Measurements from ENCODE around the gene MRPL40.
"Not testable (repeated sequence)": the region's sequence is repeated elsewhere in the genome, so short reads cannot be mapped to it uniquely, and the experiment has no call there.

MRPL40 gene

DNA sequence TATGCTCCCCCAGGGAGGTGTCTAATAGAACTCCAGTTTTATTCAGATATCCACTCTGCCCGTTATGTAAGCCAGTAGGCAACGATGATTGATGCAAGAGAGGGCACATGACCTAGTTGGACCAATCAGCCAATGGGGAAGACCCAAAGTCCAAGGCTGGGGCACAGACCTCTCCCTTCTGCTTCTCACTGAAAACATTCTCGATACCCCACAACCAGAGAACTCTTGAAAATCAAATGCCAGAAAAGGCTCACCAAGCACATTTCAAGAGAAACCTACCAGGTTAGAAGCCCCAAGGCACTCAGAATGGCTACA lies 8.2 kb upstream of the MRPL40 start:
- H3K4me3 ChIP-seq (ENCODE audit: low read depth, low read length): no peak overlapping the region
- H3K9ac ChIP-seq (ENCODE audit: low read length): no peak overlapping the region
- H3K9me3 ChIP-seq (ENCODE audit: control insufficient read depth, insufficient read depth, low read depth, low read length): no peaks in the 10 kb centered on the region
- no peak overlapping the region for H3K27ac ChIP-seq (ENCODE audit: low read depth, low read length)
- peaks cover 5% of the 10 kb centered on the region for H3K36me3 ChIP-seq (ENCODE audit: control insufficient read depth, insufficient read depth, low read length)
- H3K4me1 ChIP-seq (ENCODE audit: control insufficient read depth, insufficient read depth, low read length): peaks cover 16% of the 10 kb centered on the region
- H3K27me3 ChIP-seq (ENCODE audit: control insufficient read depth, insufficient read depth, low read length): no peaks in the 10 kb centered on the region

DNA sequence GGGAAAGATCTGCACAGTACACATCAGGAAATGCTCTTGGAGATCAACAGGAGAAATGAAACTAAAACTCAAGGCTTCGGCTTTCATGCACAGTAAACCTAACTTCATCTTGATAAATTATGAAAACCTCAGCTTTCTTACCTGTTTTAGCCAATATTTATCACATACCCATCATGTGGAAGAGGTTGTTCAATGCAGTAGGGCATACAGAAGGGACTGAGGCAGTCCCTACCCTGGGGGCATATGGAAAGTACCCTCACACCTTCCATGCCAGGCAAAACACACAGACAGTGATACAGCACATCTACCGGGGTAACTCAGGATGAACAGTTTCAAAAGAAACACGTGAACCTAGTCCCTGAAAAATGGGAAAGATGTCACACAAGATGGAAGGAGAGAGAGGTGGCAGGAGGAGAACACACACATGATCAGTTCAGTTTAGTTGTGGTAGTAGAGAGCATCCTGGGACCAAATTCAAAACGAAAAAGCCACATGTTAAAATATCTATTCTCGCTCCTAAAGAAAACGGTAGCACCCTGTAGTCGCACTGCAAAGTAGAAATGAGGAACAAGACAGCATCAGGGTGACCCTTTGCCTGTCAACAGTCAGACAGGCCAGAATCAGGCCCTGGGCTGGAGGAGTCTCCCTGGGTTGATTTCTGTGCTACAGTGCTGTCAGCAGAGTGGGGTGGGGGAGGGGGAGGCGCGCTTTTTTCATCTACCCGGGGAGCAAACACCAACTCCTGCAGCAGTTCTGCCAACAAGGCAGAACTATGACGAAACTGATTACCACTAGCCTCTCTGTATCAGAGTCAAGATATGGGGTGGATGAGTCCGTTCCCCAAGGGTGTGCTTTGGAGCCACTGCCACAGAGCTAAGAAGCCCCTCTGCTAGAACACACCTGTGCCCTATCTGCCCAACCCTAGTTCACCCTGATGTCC lies 2.1 kb upstream of the MRPL40 start:
- H3K27me3 ChIP-seq (ENCODE audit: control insufficient read depth, insufficient read depth, low read length): no peaks in the 10 kb centered on the region
- peak overlapping the region; percentile 90 for H3K9ac ChIP-seq (ENCODE audit: low read length)
- peaks cover 10% of the 10 kb centered on the region for H3K36me3 ChIP-seq (ENCODE audit: control insufficient read depth, insufficient read depth, low read length)
- H3K27ac ChIP-seq (ENCODE audit: low read depth, low read length): no peak overlapping the region
- H3K4me3 ChIP-seq (ENCODE audit: low read depth, low read length): peak overlapping the region; percentile 99
- peaks cover 9% of the 10 kb centered on the region; the same call in 1 of the 2 replicates for H3K4me1 ChIP-seq (ENCODE audit: control insufficient read depth, insufficient read depth, low read length)
- no peaks in the 10 kb centered on the region for H3K9me3 ChIP-seq (ENCODE audit: control insufficient read depth, insufficient read depth, low read depth, low read length)

DNA sequence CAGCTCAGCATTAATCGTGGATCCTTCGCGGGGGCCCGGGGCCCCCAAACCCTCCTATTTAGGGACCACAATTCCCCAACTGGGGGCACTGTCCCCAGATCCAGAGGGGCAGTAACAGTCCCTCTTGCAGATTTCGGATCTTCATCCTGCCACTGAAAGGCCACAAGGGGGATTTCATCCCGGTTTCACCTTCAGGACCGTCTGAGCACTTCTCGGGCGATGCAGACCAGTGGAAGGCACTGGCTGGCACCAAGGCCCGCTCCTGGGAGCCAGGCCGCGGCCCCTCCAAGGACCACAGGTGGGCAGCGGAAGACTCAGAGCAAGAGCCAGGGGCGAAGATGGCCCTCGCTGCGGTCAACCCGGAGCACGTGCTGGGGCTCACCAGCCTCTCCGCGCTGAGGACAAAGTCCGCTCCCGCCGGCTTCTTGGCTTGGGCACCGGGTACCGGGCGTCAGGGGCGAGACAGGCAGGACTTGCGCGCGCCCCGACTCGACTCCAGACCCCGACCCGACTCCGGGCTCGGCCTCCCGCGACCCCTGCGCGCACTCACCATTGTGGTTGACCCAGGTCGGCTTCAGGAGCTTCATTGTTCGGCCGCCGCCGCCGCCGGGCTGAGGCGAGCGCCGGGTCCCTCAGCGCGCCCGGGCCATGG lies 1.3 kb upstream of the MRPL40 start:
- peaks cover 9% of the 10 kb centered on the region; the same call in 1 of the 2 replicates for H3K4me1 ChIP-seq (ENCODE audit: control insufficient read depth, insufficient read depth, low read length)
- peak overlapping the region; percentile 90 for H3K9ac ChIP-seq (ENCODE audit: low read length)
- peak overlapping the region; percentile 73; the same call in 1 of the 2 replicates for H3K27ac ChIP-seq (ENCODE audit: low read depth, low read length)
- H3K4me3 ChIP-seq (ENCODE audit: low read depth, low read length): peak overlapping the region; percentile 99
- no peaks in the 10 kb centered on the region for H3K9me3 ChIP-seq (ENCODE audit: control insufficient read depth, insufficient read depth, low read depth, low read length)
- H3K27me3 ChIP-seq (ENCODE audit: control insufficient read depth, insufficient read depth, low read length): no peaks in the 10 kb centered on the region
- H3K36me3 ChIP-seq (ENCODE audit: control insufficient read depth, insufficient read depth, low read length): peaks cover 15% of the 10 kb centered on the region

DNA sequence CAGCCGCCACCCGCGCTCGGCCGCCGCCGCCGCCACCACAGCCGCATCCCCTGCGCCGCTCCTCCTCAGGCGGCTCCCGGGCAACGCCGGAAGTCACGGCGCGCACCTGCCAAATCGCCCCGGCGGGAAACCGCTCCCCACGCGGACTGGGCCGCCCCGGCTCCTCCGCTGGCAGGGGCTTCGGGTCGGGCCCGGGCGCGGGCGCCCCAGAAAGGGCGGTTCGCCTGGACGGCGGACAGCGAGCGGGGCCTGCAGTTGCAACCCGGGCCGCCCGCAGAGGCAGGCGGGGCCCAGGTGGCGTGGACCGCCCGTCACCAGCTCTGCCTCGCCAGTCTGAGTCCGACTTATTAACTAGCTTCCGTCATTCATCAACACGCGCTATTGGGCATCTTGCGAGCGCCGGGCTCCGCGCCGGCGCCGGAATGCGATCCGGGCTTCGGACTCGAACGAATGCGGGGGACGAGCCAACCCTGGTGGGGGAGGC lies 654 bp upstream of the MRPL40 start, which contains the start of gene HIRA:
TSS of gene HIRA (minus strand) at position 85 of the 484 bp plus-strand sequence. CDS start 257 bp downstream, outside the sequence.
- Histone ChIP-seq H3K36me3 (ENCODE audit: control insufficient read depth, insufficient read depth, low read length) (peaks cover 15% of the 10 kb centered on the region), H3K4me1 (ENCODE audit: control insufficient read depth, insufficient read depth, low read length) (peaks cover 9% of the 10 kb centered on the region; the same call in 1 of the 2 replicates), H3K27ac (ENCODE audit: low read depth, low read length) (peak within 1 kb of the TSS; percentile 90), H3K4me3 (ENCODE audit: low read depth, low read length) (peak within 1 kb of the TSS; percentile 99), H3K9ac (ENCODE audit: low read length) (peak within 1 kb of the TSS; percentile 99), H3K27me3 (ENCODE audit: control insufficient read depth, insufficient read depth, low read length) (no peaks in the 10 kb centered on the region), H3K9me3 (ENCODE audit: control insufficient read depth, insufficient read depth, low read depth, low read length) (no peaks in the 10 kb centered on the region)

DNA sequence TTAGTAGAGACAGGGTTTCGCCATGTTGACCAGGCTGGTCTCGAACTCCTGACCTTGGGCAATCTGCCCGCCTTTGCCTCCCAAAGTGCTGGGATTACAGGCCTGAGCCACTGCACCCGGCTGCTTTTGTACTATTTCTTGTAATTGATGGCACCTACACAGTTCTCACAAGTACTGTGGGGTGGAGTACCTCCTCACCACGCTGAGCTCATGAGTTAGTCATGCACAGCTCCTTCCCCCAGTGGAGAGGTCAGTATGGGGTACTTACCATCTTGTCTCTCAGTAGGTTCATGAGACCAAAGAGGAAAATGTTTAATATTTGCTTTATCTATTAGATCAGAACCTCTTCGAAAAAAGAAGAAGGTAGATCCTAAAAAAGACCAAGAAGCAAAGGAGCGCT lies 2.1 kb downstream of the MRPL40 start:
- Histone ChIP-seq H3K4me1 (ENCODE audit: control insufficient read depth, insufficient read depth, low read length) (peaks cover 9% of the 10 kb centered on the region; the same call in 1 of the 2 replicates), H3K27me3 (ENCODE audit: control insufficient read depth, insufficient read depth, low read length) (no peaks in the 10 kb centered on the region), H3K9ac (ENCODE audit: low read length) (no peak overlapping the region), H3K36me3 (ENCODE audit: control insufficient read depth, insufficient read depth, low read length) (peaks cover 15% of the 10 kb centered on the region), H3K9me3 (ENCODE audit: control insufficient read depth, insufficient read depth, low read depth, low read length) (no peaks in the 10 kb centered on the region), H3K27ac (ENCODE audit: low read depth, low read length) (no peak overlapping the region), H3K4me3 (ENCODE audit: low read depth, low read length) (no peak overlapping the region)

DNA sequence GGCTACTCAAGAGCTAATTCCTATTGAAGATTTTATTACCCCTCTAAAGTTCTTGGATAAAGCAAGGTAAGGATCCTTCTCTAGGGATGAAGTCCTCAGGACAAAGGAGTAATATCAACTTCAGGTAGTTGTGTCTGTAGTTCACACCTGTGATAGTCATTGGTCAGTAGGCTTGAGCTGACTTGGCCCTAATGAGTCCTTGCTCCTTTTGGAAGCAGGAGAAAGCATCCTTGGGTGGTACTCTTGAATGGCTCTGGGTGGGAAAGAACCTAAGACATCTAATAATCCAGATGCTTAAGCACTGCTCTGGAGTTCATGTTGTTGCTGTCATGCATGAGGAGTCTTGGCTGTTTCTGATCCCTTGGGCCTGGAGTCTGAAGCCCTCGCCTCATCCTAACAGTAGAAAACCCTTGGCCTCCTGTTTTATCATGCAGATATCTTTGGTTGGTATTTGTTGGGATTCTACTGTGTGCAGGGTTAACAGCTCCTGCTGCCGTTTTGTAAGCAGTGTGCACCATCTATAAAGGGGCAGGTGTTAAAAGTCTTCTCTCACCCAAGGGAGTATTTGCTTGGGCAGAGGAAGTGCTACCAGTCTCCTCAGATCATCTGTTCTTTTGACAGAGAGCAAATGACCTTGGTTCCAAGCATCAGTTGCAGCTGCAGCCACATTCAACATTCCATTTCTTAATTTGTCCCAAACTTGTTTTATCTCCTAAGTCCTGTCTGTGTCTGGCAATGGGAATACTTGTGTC lies 2.7 kb downstream of the MRPL40 start:
- H3K4me1 ChIP-seq (ENCODE audit: control insufficient read depth, insufficient read depth, low read length): peaks cover 5% of the 10 kb centered on the region; the same call in 1 of the 2 replicates
- no peak overlapping the region for H3K9ac ChIP-seq (ENCODE audit: low read length)
- no peaks in the 10 kb centered on the region for H3K9me3 ChIP-seq (ENCODE audit: control insufficient read depth, insufficient read depth, low read depth, low read length)
- no peak overlapping the region for H3K27ac ChIP-seq (ENCODE audit: low read depth, low read length)
- H3K4me3 ChIP-seq (ENCODE audit: low read depth, low read length): no peak overlapping the region
- no peaks in the 10 kb centered on the region for H3K27me3 ChIP-seq (ENCODE audit: control insufficient read depth, insufficient read depth, low read length)
- peaks cover 15% of the 10 kb centered on the region for H3K36me3 ChIP-seq (ENCODE audit: control insufficient read depth, insufficient read depth, low read length)

DNA sequence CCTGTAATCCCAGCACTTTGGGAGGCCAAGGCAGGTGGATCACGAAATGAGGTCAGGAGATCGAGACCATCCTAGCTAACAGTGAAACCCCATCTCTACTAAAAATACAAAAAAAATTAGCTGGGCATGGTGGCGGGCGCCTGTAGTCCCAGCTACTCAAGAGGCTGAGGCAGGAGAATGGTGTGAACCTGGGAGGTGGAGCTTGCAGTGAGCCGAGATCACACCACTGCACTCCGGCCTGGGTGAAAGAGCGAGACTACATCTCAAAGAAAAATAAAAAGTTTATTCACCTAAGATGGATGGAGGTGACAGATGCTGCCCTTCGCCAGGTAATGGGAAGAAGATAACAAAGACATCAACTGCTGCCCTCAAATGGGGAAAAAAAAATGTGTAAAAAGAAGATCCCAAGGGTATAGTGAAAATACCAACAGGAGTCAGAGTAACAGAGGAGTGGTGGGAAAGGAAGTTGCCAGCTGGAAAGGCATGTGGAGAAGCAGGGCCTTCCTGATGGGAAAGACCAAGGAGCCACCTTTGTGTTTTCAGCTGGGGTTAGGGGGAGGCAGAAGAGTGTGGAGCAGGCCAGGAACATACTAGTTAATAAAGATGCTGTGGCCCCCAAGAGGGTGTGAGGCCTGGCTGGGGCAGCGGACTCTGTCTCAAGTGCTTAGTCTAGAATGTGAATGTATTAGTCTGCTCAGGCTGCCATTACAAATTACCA lies 4.3 kb downstream of the MRPL40 start:
- not testable (repeated sequence) for H3K9ac ChIP-seq (ENCODE audit: low read length); H3K9me3 ChIP-seq (ENCODE audit: control insufficient read depth, insufficient read depth, low read depth, low read length); H3K4me3 ChIP-seq (ENCODE audit: low read depth, low read length); H3K27ac ChIP-seq (ENCODE audit: low read depth, low read length); H3K27me3 ChIP-seq (ENCODE audit: control insufficient read depth, insufficient read depth, low read length); H3K4me1 ChIP-seq (ENCODE audit: control insufficient read depth, insufficient read depth, low read length)
- peaks cover 21% of the 10 kb centered on the region for H3K36me3 ChIP-seq (ENCODE audit: control insufficient read depth, insufficient read depth, low read length)

DNA sequence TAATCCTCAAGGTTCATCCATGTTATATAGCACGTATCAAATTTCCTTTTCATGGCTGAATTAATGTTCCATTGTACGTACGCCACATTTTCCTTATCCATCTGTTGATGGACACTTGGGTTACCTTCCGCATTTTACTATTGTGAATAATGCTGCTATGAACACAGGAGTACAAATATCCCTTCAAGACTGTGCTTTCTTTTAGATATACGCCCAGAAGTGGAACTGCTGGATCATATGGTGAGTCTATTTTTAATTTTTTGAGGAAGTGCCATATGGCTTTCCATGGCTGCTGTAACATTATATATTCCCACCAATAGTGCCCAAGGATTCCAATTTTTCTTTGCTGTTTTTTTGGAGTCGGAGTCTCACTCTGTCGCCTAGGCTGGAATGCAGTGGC lies 6.0 kb downstream of the MRPL40 start:
- peaks cover 35% of the 10 kb centered on the region for H3K36me3 ChIP-seq (ENCODE audit: control insufficient read depth, insufficient read depth, low read length)
- no peak overlapping the region for H3K27ac ChIP-seq (ENCODE audit: low read depth, low read length)

DNA sequence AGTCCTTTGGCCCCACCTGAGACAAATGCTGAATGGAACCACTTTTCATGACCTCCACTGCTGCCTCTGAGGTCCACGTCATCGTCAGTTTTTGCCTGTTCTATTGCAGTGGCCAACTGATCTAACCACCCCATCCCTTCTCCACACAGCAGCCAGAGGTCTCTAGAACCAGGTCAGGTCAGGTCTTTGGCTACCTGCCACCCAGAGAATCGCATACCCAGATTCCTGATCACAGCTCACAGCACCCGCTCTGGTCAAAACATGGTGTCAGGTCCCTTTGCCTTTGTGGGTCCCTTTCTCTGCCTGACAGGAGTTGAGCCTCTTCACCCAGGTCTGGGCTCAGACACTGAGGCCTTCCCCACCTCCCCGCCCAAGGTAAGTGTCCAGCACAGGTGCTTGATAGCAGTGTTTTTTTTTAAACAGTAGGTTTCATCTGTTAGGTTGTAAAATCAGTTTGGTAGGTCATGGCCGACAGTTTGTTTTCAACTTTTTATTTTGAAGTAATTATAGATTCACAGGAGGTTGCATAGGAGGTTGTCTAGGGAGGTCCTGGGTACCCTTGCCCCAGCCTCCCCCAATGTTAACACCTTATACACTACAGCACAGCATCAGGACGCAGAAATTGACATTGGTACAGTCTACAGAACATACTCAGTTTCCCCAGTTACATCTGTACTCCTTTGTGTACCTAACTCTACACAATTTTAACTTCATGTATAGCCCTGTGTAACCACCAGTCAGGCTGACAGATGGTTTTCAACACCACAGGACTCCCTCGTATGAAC lies 8.3 kb downstream of the MRPL40 start:
- H3K4me1 ChIP-seq (ENCODE audit: control insufficient read depth, insufficient read depth, low read length): no peaks in the 10 kb centered on the region
- H3K4me3 ChIP-seq (ENCODE audit: low read depth, low read length): no peak overlapping the region
- H3K36me3 ChIP-seq (ENCODE audit: control insufficient read depth, insufficient read depth, low read length): peaks cover 41% of the 10 kb centered on the region
- H3K9me3 ChIP-seq (ENCODE audit: control insufficient read depth, insufficient read depth, low read depth, low read length): no peaks in the 10 kb centered on the region
- no peak overlapping the region for H3K27ac ChIP-seq (ENCODE audit: low read depth, low read length)
- H3K9ac ChIP-seq (ENCODE audit: low read length): no peak overlapping the region
- H3K27me3 ChIP-seq (ENCODE audit: control insufficient read depth, insufficient read depth, low read length): no peaks in the 10 kb centered on the region

More for the DNA sequence above, 6.0 kb downstream of the MRPL40 start:
- no peaks in the 10 kb centered on the region for H3K9me3 ChIP-seq (ENCODE audit: control insufficient read depth, insufficient read depth, low read depth, low read length)
- H3K27me3 ChIP-seq (ENCODE audit: control insufficient read depth, insufficient read depth, low read length): no peaks in the 10 kb centered on the region
- H3K4me3 ChIP-seq (ENCODE audit: low read depth, low read length): no peak overlapping the region
- H3K9ac ChIP-seq (ENCODE audit: low read length): no peak overlapping the region
- no peaks in the 10 kb centered on the region for H3K4me1 ChIP-seq (ENCODE audit: control insufficient read depth, insufficient read depth, low read length)

DNA sequence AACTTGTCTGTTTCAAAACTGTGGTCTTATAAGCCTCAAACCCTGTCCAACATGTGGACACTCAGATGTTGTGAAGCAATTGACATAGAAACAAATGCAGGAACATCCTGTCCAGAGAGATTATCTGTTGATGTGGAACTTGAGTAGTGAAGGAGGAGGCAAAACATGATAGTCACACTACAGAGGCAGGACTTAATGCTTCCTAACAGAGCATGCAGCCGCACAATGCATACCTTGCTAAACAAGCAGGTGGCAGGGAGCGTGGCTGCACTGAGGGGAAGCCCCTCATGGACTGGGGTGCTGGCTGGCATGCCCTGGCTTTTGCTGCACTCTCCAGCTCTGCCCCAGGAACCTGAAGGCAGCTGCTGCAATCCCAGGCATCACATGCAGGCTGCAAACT lies 9.8 kb downstream of the MRPL40 start:
- Histone ChIP-seq H3K27ac (ENCODE audit: low read depth, low read length) (no peak overlapping the region), H3K4me1 (ENCODE audit: control insufficient read depth, insufficient read depth, low read length) (0 out of 2 replicates have a peak, but pooled peaks cover 5% of the 10 kb centered on the region), H3K36me3 (ENCODE audit: control insufficient read depth, insufficient read depth, low read length) (peaks cover 38% of the 10 kb centered on the region), H3K4me3 (ENCODE audit: low read depth, low read length) (no peak overlapping the region), H3K9ac (ENCODE audit: low read length) (no peak overlapping the region), H3K9me3 (ENCODE audit: control insufficient read depth, insufficient read depth, low read depth, low read length) (no peaks in the 10 kb centered on the region), H3K27me3 (ENCODE audit: control insufficient read depth, insufficient read depth, low read length) (peaks cover 4% of the 10 kb centered on the region; the same call in 1 of the 2 replicates)
